H1 (cell line): ENCODE measurements around the gene KRTAP19-4. TPM values are rescaled to one million over a fixed set of nuclear protein-coding genes. Genes with fewer than 3 reads are reported as not detected.

ENCODE experiments used
- CHD7 ChIP-seq: fragments of 300-600 bp; sonication (generic); IDR thresholded peaks from 2 replicates; pipeline ENCODE4 v1.7.1; 2012; ENCODE audit warnings: low read length, moderate library complexity, mild to moderate bottlenecking, inconsistent platforms; ENCODE audit not compliant: insufficient replicate concordance
- CREB1 ChIP-seq: IDR thresholded peaks from 2 replicates; pipeline ENCODE4 v1.6.1; 2012; ENCODE audit warnings: inconsistent platforms
- polyA plus RNA-seq, 7 experiments: library from polyadenylated mRNA; depleted of rRNA in 3 of 7; stranded (reverse) in 5 of 7; unstranded in 2 of 7; fragments of >200 nt in 5 of 7; fragments of 200-250 nt in 2 of 7; gene quantifications; 1 replicate in 5 of 7; 2 replicates in 1 of 7; 4 replicates in 1 of 7; pipeline versions ENCODE4 v1.2.1 to v1.2.3, GENCODE V29; 2011 to 2013; ENCODE audit warnings: missing spikeins in 2 of 7, mixed read lengths in 2 of 7
- total RNA-seq: library from RNA; stranded (reverse); fragmentation: NEBNext Ultra II Directional; extraction: Animal tissue kit (Norgen Biotek cat#: 25700); gene quantifications from 2 replicates; pipeline ENCODE4 v1.2.1, GENCODE V29; 2021

KRTAP19-4 gene
- total and polyA plus RNA-seq, 2 of the 8 experiments (the other 6 are each of a cell fraction or from before 2014, with no cell fraction given), result not detected

- no peak for TF ChIP-seq CHD7
- no peak for TF ChIP-seq CREB1
Measured at GRCh38 chr21:30448514-30448913, 48.5 kb downstream of the KRTAP19-4 start (continued).
